ENCODE data around the gene RFNG. TPM values are rescaled to one million over a fixed set of nuclear protein-coding genes. Genes with fewer than 3 reads are reported as not detected.

The RFNG gene
- total RNA-seq, 1 donor from 2014 or later = 40.2 TPM

DNA sequence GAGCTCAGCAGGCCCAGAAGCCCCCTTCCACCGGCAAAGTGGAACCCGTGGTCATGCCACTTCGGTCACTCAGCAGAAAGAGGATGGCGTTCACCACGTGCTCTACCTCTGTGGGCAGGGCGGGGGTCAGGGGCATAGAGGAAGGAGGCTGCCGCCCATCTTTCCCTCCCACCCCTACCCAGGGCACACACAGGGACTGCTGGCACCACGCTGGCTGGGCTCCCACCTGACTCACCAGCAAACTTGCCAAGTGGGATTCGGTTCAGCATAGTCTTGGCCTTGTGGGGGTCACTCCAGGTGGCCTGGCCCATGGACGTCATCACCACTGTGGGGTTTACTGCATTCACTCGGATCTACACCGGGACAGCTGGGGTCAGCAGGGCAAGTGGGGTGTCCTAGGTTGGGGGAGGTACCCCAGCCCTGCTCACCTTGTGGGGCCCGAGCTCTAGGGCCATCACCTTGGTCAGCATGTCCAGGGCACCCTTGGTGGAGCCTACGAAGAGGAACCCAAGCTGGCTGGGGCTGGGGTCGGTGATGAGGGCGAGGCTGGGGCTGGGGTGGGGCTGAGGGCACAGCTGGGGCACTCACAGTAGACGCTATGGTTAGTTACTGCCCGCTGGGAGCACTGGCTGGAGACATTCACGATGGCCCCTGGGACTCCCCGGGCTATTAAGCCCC is 15.5 kb downstream of the RFNG start:
- Histone ChIP-seq H3K9me3 (ENCODE audit: insufficient read depth, low read depth, low read length) (no peaks in the 10 kb centered on the region), H2AFZ (ENCODE audit: low read depth, low read length) (no peak overlapping the region), H3K27me3 (ENCODE audit: insufficient read depth, low read length) (no peaks in the 10 kb centered on the region), H3K4me3 (ENCODE audit: insufficient read depth, low read depth, low read length) (peak overlapping the region; percentile 72), H3K36me3 (ENCODE audit: insufficient read depth, low read length) (no peaks in the 10 kb centered on the region), H4K20me1 (ENCODE audit: insufficient read depth, low read length) (peaks cover 3% of the 10 kb centered on the region), H3K79me2 (ENCODE audit: insufficient read depth, low read length) (peaks cover 10% of the 10 kb centered on the region), H3K4me2 (ENCODE audit: low read length) (peak overlapping the region; percentile 99), H3K4me1 (ENCODE audit: insufficient read depth, low read length) (peaks cover 15% of the 10 kb centered on the region), H3K27ac (ENCODE audit: low read depth, low read length) (no peak overlapping the region), H3K9ac (ENCODE audit: low read length) (peak overlapping the region; percentile 84)
- Mint-ChIP-seq H3K36me3 (ENCODE audit: low read depth, unreplicated experiment) (peaks cover 11% of the 10 kb centered on the region), H3K4me3 (ENCODE audit: unreplicated experiment) (peak overlapping the region; percentile 74), H3K27ac (ENCODE audit: unreplicated experiment) (no peak overlapping the region), H3K27me3 (ENCODE audit: low read depth, unreplicated experiment) (peaks cover 4% of the 10 kb centered on the region), H3K9me3 (ENCODE audit: unreplicated experiment) (peaks cover 2% of the 10 kb centered on the region), H3K4me1 (ENCODE audit: low read depth, unreplicated experiment) (peaks cover 2% of the 10 kb centered on the region)
- FAIRE-seq = no peak
- DNase-seq (ENCODE audit: low read depth) = no peak
- TF ChIP-seq EZH2 (IDR thresholded peaks at IDR 0.05; ENCODE audit: insufficient read depth, low read length) = no peak
- TF ChIP-seq, protein P1, sequence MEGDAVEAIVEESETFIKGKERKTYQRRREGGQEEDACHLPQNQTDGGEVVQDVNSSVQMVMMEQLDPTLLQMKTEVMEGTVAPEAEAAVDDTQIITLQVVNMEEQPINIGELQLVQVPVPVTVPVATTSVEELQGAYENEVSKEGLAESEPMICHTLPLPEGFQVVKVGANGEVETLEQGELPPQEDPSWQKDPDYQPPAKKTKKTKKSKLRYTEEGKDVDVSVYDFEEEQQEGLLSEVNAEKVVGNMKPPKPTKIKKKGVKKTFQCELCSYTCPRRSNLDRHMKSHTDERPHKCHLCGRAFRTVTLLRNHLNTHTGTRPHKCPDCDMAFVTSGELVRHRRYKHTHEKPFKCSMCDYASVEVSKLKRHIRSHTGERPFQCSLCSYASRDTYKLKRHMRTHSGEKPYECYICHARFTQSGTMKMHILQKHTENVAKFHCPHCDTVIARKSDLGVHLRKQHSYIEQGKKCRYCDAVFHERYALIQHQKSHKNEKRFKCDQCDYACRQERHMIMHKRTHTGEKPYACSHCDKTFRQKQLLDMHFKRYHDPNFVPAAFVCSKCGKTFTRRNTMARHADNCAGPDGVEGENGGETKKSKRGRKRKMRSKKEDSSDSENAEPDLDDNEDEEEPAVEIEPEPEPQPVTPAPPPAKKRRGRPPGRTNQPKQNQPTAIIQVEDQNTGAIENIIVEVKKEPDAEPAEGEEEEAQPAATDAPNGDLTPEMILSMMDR (IDR thresholded peaks at IDR 0.05; ENCODE audit: insufficient read depth, low read depth, low read length) = no peak

DNA sequence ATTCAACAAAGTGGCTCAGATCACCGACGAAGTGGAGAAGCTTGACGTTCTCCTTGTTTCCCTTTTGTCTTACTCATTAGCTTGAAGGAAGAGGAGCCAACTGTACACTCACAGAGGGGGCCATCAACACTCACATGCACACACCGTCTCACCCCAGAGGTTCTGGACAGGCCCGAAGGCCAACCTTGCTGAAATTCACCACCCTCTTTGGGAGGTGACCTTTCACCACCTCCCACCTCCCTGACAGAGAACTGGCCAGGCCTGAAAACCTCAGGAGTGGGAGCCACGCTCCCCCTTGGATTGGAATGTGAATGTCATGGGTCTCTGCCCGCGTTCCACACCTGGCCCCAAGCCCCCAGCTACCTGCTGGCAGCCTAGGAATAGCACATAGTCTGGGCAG is 16.1 kb downstream of the RFNG start:
- H3K4me3 ChIP-seq (ENCODE audit: insufficient read depth, low read depth, low read length) = no peak overlapping the region
- TF ChIP-seq, protein P1 (IDR thresholded peaks at IDR 0.05; ENCODE audit: insufficient read depth, low read depth, low read length) = no peak
- no peak for TF ChIP-seq EZH2 (IDR thresholded peaks at IDR 0.05; ENCODE audit: insufficient read depth, low read length)

DNA sequence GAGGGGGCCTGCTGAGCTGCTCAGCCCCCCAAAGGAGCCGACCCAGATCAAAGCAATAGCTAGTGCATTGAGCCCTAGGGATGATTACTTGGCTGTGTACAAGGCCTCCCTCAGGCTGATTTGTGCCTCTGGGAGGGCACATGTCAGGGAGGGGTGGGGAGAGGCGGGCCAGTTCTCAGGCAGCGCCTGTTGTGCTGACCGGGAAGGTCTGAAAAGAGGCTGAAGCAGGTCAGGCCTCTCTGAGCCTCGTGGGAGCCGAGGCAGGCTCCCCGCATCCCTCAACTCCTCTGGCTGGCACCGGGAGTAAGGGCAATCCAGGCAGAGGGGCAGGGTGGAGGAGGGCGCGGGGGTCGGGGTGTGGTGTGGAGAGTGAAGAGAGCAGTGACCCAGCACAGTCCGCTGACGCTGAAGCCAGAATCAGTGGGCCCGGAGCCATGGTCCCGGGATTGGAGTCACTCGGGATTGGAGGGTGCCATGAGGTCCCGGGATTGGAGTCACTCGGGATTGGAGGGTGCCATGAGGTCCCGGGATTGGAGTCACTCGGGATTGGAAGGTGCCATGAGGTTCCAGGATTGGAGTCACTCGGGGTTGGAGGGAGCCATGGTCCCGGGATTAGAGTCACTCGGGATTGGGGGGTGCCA is 17.1 kb downstream of the RFNG start:
- no peak overlapping the region for H3K9ac ChIP-seq (ENCODE audit: low read length)
- H4K20me1 ChIP-seq (ENCODE audit: insufficient read depth, low read length) = peaks cover 3% of the 10 kb centered on the region
- H3K9me3 ChIP-seq (ENCODE audit: insufficient read depth, low read depth, low read length) = no peaks in the 10 kb centered on the region
- Mint-ChIP-seq H3K4me3 (ENCODE audit: unreplicated experiment) (no peak overlapping the region), H3K27ac (ENCODE audit: unreplicated experiment) (no peak overlapping the region), H3K9me3 (ENCODE audit: unreplicated experiment) (peaks cover 2% of the 10 kb centered on the region), H3K27me3 (ENCODE audit: low read depth, unreplicated experiment) (peaks cover 6% of the 10 kb centered on the region), H3K4me1 (ENCODE audit: low read depth, unreplicated experiment) (peaks cover 2% of the 10 kb centered on the region), H3K36me3 (ENCODE audit: low read depth, unreplicated experiment) (peaks cover 11% of the 10 kb centered on the region)
- no peaks in the 10 kb centered on the region for H3K36me3 ChIP-seq (ENCODE audit: insufficient read depth, low read length)
- no peaks in the 10 kb centered on the region for H3K27me3 ChIP-seq (ENCODE audit: insufficient read depth, low read length)
- TF ChIP-seq EZH2 (IDR thresholded peaks at IDR 0.05; ENCODE audit: insufficient read depth, low read length) = no peak
- TF ChIP-seq, protein P1 (IDR thresholded peaks at IDR 0.05; ENCODE audit: insufficient read depth, low read depth, low read length) = no peak
- no peak overlapping the region for H3K27ac ChIP-seq (ENCODE audit: low read depth, low read length)
- FAIRE-seq (no peak), DNase-seq (ENCODE audit: low read depth) (no peak)
- peaks cover 20% of the 10 kb centered on the region for H3K4me1 ChIP-seq (ENCODE audit: insufficient read depth, low read length)
- H2AFZ ChIP-seq (ENCODE audit: low read depth, low read length) = no peak overlapping the region
- peaks cover 10% of the 10 kb centered on the region for H3K79me2 ChIP-seq (ENCODE audit: insufficient read depth, low read length)
- H3K4me2 ChIP-seq (ENCODE audit: low read length) = no peak overlapping the region
- H3K4me3 ChIP-seq (ENCODE audit: insufficient read depth, low read depth, low read length) = no peak overlapping the region

More for the DNA sequence above, 16.1 kb downstream of the RFNG start:
- Mint-ChIP-seq H3K4me3 (ENCODE audit: unreplicated experiment) (peak overlapping the region; percentile 78), H3K36me3 (ENCODE audit: low read depth, unreplicated experiment) (peaks cover 11% of the 10 kb centered on the region), H3K27me3 (ENCODE audit: low read depth, unreplicated experiment) (peaks cover 4% of the 10 kb centered on the region), H3K27ac (ENCODE audit: unreplicated experiment) (no peak overlapping the region), H3K4me1 (ENCODE audit: low read depth, unreplicated experiment) (peaks cover 2% of the 10 kb centered on the region), H3K9me3 (ENCODE audit: unreplicated experiment) (peaks cover 2% of the 10 kb centered on the region)
- Histone ChIP-seq H3K9ac (ENCODE audit: low read length) (no peak overlapping the region), H3K4me2 (ENCODE audit: low read length) (no peak overlapping the region), H3K79me2 (ENCODE audit: insufficient read depth, low read length) (peaks cover 10% of the 10 kb centered on the region), H3K36me3 (ENCODE audit: insufficient read depth, low read length) (no peaks in the 10 kb centered on the region), H3K27me3 (ENCODE audit: insufficient read depth, low read length) (no peaks in the 10 kb centered on the region), H2AFZ (ENCODE audit: low read depth, low read length) (no peak overlapping the region), H3K27ac (ENCODE audit: low read depth, low read length) (no peak overlapping the region), H3K4me1 (ENCODE audit: insufficient read depth, low read length) (peaks cover 20% of the 10 kb centered on the region), H3K9me3 (ENCODE audit: insufficient read depth, low read depth, low read length) (no peaks in the 10 kb centered on the region), H4K20me1 (ENCODE audit: insufficient read depth, low read length) (peaks cover 3% of the 10 kb centered on the region)
- FAIRE-seq (no peak), DNase-seq (ENCODE audit: low read depth) (no peak)
